ENCODE results near the gene CHMP1A.

DNA sequence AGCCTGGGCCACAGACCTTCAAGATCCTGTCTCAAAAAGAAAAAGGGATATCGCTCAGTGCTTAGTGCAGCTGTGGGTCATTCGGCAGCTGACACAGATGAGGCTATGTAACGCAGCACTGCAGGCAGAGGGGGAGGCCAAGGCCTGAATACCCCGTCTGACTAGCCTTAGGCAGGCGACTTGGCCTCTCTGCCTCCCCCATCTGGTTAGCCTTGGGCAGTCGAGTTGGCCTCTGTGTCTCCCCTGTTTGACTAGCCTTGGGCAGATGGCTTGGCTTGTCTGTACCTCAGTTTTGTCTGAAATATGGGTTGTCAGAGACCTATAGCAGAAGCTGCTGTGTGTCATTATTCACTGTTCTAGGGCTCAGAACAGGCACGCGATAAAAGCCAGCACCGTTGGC, 10.1 kb upstream of the CHMP1A start:
- TF ChIP-seq CTCF (IDR thresholded peaks at IDR 0.05) (no peak), POLR2A (IDR thresholded peaks at IDR 0.05) (no peak)

Data from body of pancreas (tissue), 4 donors.